Naive thymus-derived CD8-positive, alpha-beta T cell (primary cell): Measurements from ENCODE around the gene S100A13. TPM values are rescaled to one million over a fixed set of nuclear protein-coding genes. Genes with fewer than 3 reads are reported as not detected.
"Not testable (repeated sequence)": the region's sequence is repeated elsewhere in the genome, so short reads cannot be mapped to it uniquely, and the experiment has no call there.

ENCODE experiments used
- ATAC-seq, 2 donors: fragments of 150-1000 bp; cut with Tn5 transposase in 1 of 2; sonication (Bioruptor Pico), chemical (Tn5 transposase) in 1 of 2; 1 replicate in 1 of 2; 2 replicates in 1 of 2; pipeline ENCODE4 v1.10.0; 2021; ENCODE audit warnings: mild to moderate bottlenecking in 2 of 2, moderate library complexity in 2 of 2
- POLR2A ChIA-PET: fragments of 350-600 bp; sonication (Branson Sonifier 250); formaldehyde crosslinking; loops from one replicate; lab custom pipeline; 2021; ENCODE audit warnings: antibody characterized with exemption; lab: Charles Lee
- DNase-seq, 10 donors: peaks; one replicate each; pipeline versions ENCODE4 v3.0.0 to v3.0.0-alpha.2; 2020 to 2022
- H3K27ac Mint-ChIP-seq, 10 donors: one replicate each; pipeline ENCODE4 v1.8.0; 2020 to 2022; ENCODE audit warnings: mild to moderate bottlenecking in 10 of 10, mixed read lengths in 10 of 10, moderate library complexity in 4 of 10, inconsistent platforms in 1 of 10
- H3K27me3 Mint-ChIP-seq, 5 donors: one replicate each; pipeline ENCODE4 v1.8.0; 2021 to 2022; ENCODE audit warnings: mixed read lengths in 5 of 5
- H3K36me3 Mint-ChIP-seq, 3 donors: one replicate each; pipeline ENCODE4 v1.8.0; 2020 to 2022; ENCODE audit warnings: mixed read lengths in 3 of 3, mild to moderate bottlenecking in 2 of 3, inconsistent platforms in 1 of 3
- H3K4me1 Mint-ChIP-seq, 4 donors: one replicate each; pipeline ENCODE4 v1.8.0; 2021 to 2022; ENCODE audit warnings: mixed read lengths in 4 of 4
- H3K4me3 Mint-ChIP-seq, 10 donors: one replicate each; pipeline ENCODE4 v1.8.0; 2020 to 2022; ENCODE audit warnings: mild to moderate bottlenecking in 10 of 10, mixed read lengths in 10 of 10, moderate library complexity in 6 of 10, inconsistent platforms in 1 of 10
- H3K9me3 Mint-ChIP-seq, 9 donors: one replicate each; pipeline ENCODE4 v1.8.0; 2020 to 2022; ENCODE audit warnings: mixed read lengths in 9 of 9, mild to moderate bottlenecking in 3 of 9, inconsistent platforms in 1 of 9, moderate library complexity in 1 of 9
- polyA plus RNA-seq, 3 donors: library from polyadenylated mRNA; unstranded; fragments of 300-500 nt; fragmentation: Illumina TruSeq; gene quantifications; one replicate each; pipeline ENCODE4 v1.2.3, GENCODE V29; 2021
- total RNA-seq, 8 experiments: library from RNA in 2 of 8; stranded (reverse) in 2 of 8; gene quantifications; one replicate each; pipeline ENCODE4 v1.2.3 and lab custom pipeline; 2021 to 2026

The S100A13 gene
- total and polyA plus RNA-seq, 5 experiments from 2014 or later: 0.94 to 6.0 (median 1.9) TPM

- peak overlapping the region in 6 of 10 donors; percentile 11 to 50 (median 26) for H3K4me3 Mint-ChIP-seq
Measured at GRCh38 chr1:153647346-153647714, 20.0 kb upstream of the S100A13 start.

DNA sequence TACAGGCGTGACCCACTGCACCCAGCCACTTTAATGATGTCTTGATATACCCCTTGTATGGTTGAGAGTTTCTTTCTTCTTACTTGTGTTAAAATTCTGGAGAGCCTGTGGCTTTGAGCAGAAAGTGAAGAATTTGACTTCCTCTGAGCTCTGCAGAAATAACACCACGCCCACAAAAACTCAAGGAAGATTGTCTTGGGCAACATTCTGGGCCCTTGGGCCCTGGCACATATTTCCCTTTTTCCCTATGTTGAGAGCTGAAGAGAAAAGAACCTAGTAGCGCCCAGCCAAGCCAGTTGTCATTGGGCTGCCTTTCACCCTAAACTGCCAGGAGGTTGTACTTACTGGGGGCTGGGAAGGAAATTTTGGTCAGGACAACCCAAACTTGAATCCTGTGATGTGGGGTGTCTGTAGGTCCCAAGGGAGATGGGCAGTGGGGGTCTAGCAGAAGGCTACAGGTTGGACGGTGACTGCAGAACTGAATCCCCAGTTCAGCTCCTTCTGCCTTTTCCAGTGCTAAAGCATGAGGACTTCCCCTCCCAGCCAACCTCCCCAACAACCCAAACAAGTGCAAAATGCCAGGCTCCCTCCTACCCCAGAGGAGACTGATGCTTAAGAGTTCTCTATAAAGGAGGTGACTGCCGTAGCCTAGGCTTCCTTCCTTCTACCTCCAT is 19.5 kb upstream of the S100A13 start:
- Mint-ChIP-seq H3K27me3 (no peaks in the 10 kb centered on the region), H3K36me3 (peaks cover 20 to 57% (median 27%) of the 10 kb centered on the region in 3 donors), H3K4me1 (peaks cover 40 to 84% (median 82%) of the 10 kb centered on the region in 4 donors), H3K27ac (peak overlapping the region; percentile 67 to 94 (median 81)), H3K9me3 (no peaks in the 10 kb centered on the region), H3K4me3 (peak overlapping the region in 6 of 10 donors; percentile 11 to 75 (median 32))
- DNase-seq (no peak), ATAC-seq (no peak)
- POLR2A ChIA-PET: interaction anchor here (0.6 to 10.4 kb wide), 3 partner anchors 9 to 136 kb away, joined by 3 to 85 read pairs (median 7); partner anchors contain the start of gene CHTOP

More at GRCh38 chr1:153647346-153647714, 20.0 kb upstream of the S100A13 start:
- H3K36me3 Mint-ChIP-seq: peaks cover 20 to 51% (median 27%) of the 10 kb centered on the region in 3 donors
- H3K27me3 Mint-ChIP-seq: no peaks in the 10 kb centered on the region
- POLR2A ChIA-PET: interaction anchor here (0.6 to 10.4 kb wide), 4 partner anchors 9 to 136 kb away, joined by 3 to 85 read pairs (median 6); partner anchors contain the start of gene CHTOP
- ATAC-seq: no peak
- peak overlapping the region; percentile 67 to 94 (median 81) for H3K27ac Mint-ChIP-seq
- no peaks in the 10 kb centered on the region for H3K9me3 Mint-ChIP-seq
- no peak for DNase-seq
- peaks cover 40 to 79% (median 77%) of the 10 kb centered on the region in 4 donors for H3K4me1 Mint-ChIP-seq

DNA sequence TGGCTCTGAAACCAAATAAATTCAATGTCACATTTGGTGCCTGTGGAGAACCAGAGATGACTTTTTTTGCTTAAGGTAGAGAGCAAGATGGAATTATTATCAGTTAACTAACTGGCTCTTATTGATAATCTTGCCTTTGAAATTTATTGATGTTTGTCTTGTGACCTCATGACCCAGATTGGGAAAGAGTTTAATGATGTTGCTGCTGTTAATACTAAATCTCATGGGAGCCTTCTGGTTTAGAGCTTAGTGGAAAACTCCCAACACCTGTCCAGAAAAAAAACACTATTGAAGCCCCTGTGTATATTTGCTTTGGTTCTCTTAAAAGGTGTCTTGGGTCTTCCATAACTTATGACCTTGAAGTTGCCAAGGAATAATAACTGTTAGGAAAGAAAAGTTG is 16.5 kb upstream of the S100A13 start:
- no peaks in the 10 kb centered on the region for H3K9me3 Mint-ChIP-seq
- H3K27ac Mint-ChIP-seq: peak overlapping the region in 9 of 10 donors; percentile 18 to 81 (median 50)
- POLR2A ChIA-PET: interaction anchor here (0.6 to 10.4 kb wide), 5 partner anchors 8 to 107 kb away, joined by 3 to 85 read pairs (median 4); partner anchors contain the start of genes CHTOP and SNAPIN
- peaks cover 32 to 83% (median 81%) of the 10 kb centered on the region in 4 donors for H3K4me1 Mint-ChIP-seq
- H3K27me3 Mint-ChIP-seq: no peaks in the 10 kb centered on the region
- peak overlapping the region in 1 of 10 donors; percentile 15 for H3K4me3 Mint-ChIP-seq
- DNase-seq: no peak
- H3K36me3 Mint-ChIP-seq: peaks cover 20 to 82% (median 32%) of the 10 kb centered on the region in 3 donors
- ATAC-seq: no peak

- Mint-ChIP-seq H3K27me3 (no peaks in the 10 kb centered on the region), H3K4me1 (peaks cover 30 to 80% (median 79%) of the 10 kb centered on the region in 4 donors), H3K36me3 (peaks cover 20 to 90% (median 32%) of the 10 kb centered on the region in 3 donors), H3K9me3 (no peaks in the 10 kb centered on the region), H3K4me3 (no peak overlapping the region), H3K27ac (peak overlapping the region in 9 of 10 donors; percentile 0 to 86 (median 47))
- DNase-seq (no peak), ATAC-seq (no peak)
- POLR2A ChIA-PET: interaction anchor here (0.8 to 10.4 kb wide), 3 partner anchors 9 to 16 kb away, joined by 3 to 85 read pairs (median 6); partner anchors contain the start of genes CHTOP and SNAPIN
Measured at GRCh38 chr1:153643100-153643499, 15.8 kb upstream of the S100A13 start.

DNA sequence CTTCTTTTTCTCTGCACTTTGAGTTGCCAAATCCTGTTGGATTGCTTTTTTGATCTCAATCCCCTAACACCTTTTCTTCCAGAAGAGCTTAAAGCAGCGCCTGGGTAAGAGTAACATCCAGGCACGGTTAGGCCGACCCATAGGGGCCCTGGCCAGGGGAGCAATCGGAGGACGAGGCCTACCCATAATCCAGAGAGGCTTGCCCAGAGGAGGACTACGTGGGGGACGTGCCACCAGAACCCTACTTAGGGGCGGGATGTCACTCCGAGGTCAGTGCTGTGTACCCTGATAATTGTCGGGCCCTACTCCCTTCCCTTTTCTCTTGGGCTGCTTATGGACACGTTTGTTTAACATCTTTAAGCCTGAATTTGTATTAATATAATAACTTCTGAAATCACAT is 14.9 kb upstream of the S100A13 start:
- POLR2A ChIA-PET: no interaction called here
- Mint-ChIP-seq H3K27ac (peak overlapping the region in 5 of 10 donors; percentile 37 to 86 (median 66)), H3K4me3 (peak overlapping the region in 2 of 10 donors; percentile 13 to 14), H3K27me3 (no peaks in the 10 kb centered on the region), H3K36me3 (peaks cover 26 to 95% (median 34%) of the 10 kb centered on the region in 3 donors), H3K9me3 (no peaks in the 10 kb centered on the region), H3K4me1 (peaks cover 25 to 76% (median 76%) of the 10 kb centered on the region in 4 donors)
- DNase-seq: no peak
- ATAC-seq: no peak

- peak overlapping the region in 5 of 10 donors; percentile 17 to 69 (median 33) for H3K27ac Mint-ChIP-seq
- H3K9me3 Mint-ChIP-seq: no peaks in the 10 kb centered on the region
- peak overlapping the region in 1 of 10 donors; percentile 0 for H3K4me3 Mint-ChIP-seq
- peaks cover 28 to 95% (median 33%) of the 10 kb centered on the region in 3 donors for H3K36me3 Mint-ChIP-seq
- no peak for DNase-seq
- no peaks in the 10 kb centered on the region for H3K27me3 Mint-ChIP-seq
- H3K4me1 Mint-ChIP-seq: peaks cover 23 to 76% (median 73%) of the 10 kb centered on the region in 4 donors
- no peak for ATAC-seq
- POLR2A ChIA-PET: interaction anchor here (3.9 kb wide), 1 partner anchor 9 kb away, joined by 26 read pairs; no protein-coding TSS in a partner anchor
Measured at GRCh38 chr1:153640861-153641260, 13.6 kb upstream of the S100A13 start.

- H3K4me3 Mint-ChIP-seq, H3K27me3 Mint-ChIP-seq, ATAC-seq, H3K9me3 Mint-ChIP-seq, DNase-seq: not testable (repeated sequence)
- Mint-ChIP-seq H3K4me1 (peaks cover 17 to 75% (median 68%) of the 10 kb centered on the region in 4 donors), H3K36me3 (peaks cover 22 to 93% (median 29%) of the 10 kb centered on the region in 3 donors), H3K27ac (peak overlapping the region in 2 of 10 donors; percentile 82)
- POLR2A ChIA-PET: interaction anchor here (0.7 to 3.9 kb wide), 2 partner anchors 9 to 1151 kb away, joined by 4 to 26 read pairs; no protein-coding TSS in a partner anchor
Measured at GRCh38 chr1:153640213-153640612, 12.9 kb upstream of the S100A13 start.

DNA sequence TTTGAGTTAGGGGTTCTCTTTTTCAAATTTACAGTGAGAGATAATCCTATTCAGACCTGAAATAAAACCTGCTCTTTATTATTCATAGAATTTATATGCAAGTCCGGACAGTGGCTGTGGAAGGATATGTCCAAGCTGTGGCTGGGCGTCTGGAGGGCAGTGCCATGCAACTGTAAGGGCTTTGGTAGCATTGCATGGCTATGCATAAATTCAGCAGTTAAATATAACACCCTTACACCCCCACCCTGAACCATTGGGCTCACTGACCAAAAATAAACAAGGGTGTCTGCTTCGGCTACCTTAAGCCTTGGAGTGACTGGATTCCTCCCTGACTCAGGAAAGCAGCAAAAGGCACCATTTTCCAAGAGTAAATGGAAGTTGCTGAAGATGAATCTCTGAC is 12.0 kb upstream of the S100A13 start:
- Mint-ChIP-seq H3K27ac (peak overlapping the region in 1 of 10 donors; percentile 29), H3K27me3 (no peaks in the 10 kb centered on the region), H3K9me3 (no peaks in the 10 kb centered on the region), H3K4me3 (no peak overlapping the region), H3K36me3 (peaks cover 19 to 89% (median 24%) of the 10 kb centered on the region in 3 donors), H3K4me1 (peaks cover 20 to 72% (median 62%) of the 10 kb centered on the region in 4 donors)
- ATAC-seq (no peak), DNase-seq (no peak)
- POLR2A ChIA-PET: interaction anchor here (3.9 kb wide), 1 partner anchor 10 kb away, joined by 26 read pairs; no protein-coding TSS in a partner anchor

- Mint-ChIP-seq H3K27me3 (no peaks in the 10 kb centered on the region), H3K36me3 (peaks cover 10 to 80% (median 17%) of the 10 kb centered on the region in 3 donors), H3K4me1 (peaks cover 16 to 69% (median 61%) of the 10 kb centered on the region in 4 donors), H3K9me3 (no peaks in the 10 kb centered on the region), H3K27ac (peak overlapping the region in 1 of 10 donors; percentile 37), H3K4me3 (no peak overlapping the region)
- POLR2A ChIA-PET: interaction anchor here (0.9 to 3.9 kb wide), 4 partner anchors 9 to 352 kb away, joined by 3 to 26 read pairs (median 6); partner anchors contain the start of gene RPS27
- ATAC-seq: no peak
- DNase-seq: no peak
Measured at GRCh38 chr1:153638261-153638660, 11.0 kb upstream of the S100A13 start.

DNA sequence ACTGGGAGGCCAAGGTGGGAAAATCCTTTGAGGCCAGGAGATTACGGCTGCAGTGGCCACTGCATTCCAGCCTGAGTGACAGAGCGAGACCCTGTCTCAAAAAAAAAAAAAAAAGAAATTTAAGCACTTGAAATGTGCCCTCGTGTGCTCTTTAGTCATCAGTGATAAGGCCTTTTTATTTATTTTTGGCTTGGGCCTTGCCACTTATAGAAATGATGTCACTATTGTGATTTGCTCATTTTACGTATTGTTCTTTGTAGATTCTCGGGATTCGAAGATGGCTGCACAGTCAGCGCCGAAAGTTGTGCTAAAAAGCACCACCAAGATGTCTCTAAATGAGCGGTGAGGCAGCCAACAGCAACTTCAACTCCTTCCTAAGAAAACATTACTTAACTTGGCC is 9.0 kb upstream of the S100A13 start:
- Mint-ChIP-seq H3K27me3 (no peaks in the 10 kb centered on the region), H3K9me3 (no peaks in the 10 kb centered on the region), H3K27ac (peak overlapping the region in 9 of 10 donors; percentile 5 to 100 (median 56)), H3K4me3 (peak overlapping the region; percentile 71 to 100 (median 88)), H3K4me1 (peaks cover 14 to 56% (median 50%) of the 10 kb centered on the region in 4 donors), H3K36me3 (peaks cover 10 to 61% (median 12%) of the 10 kb centered on the region in 3 donors)
- no peak for ATAC-seq
- no peak for DNase-seq
- POLR2A ChIA-PET: interaction anchor here (0.7 kb wide), 1 partner anchor 358 kb away, joined by 5 read pairs; no protein-coding TSS in a partner anchor

GRCh38 chr1:153635872-153636271 is 8.6 kb upstream of the S100A13 start:
- no peaks in the 10 kb centered on the region for H3K9me3 Mint-ChIP-seq
- no peaks in the 10 kb centered on the region for H3K27me3 Mint-ChIP-seq
- no peak for ATAC-seq
- DNase-seq: no peak
- H3K4me3 Mint-ChIP-seq: peak overlapping the region; percentile 71 to 100 (median 88)
- POLR2A ChIA-PET: interaction anchor here (0.7 to 3.2 kb wide), 4 partner anchors 12 to 358 kb away, joined by 3 to 85 read pairs (median 20); partner anchors contain the start of gene SNAPIN
- H3K27ac Mint-ChIP-seq: peak overlapping the region; percentile 43 to 100 (median 79)
- H3K4me1 Mint-ChIP-seq: peaks cover 12 to 52% (median 45%) of the 10 kb centered on the region in 4 donors
- H3K36me3 Mint-ChIP-seq: peaks cover 9 to 56% (median 10%) of the 10 kb centered on the region in 3 donors
